ENCODE data around the gene COL4A4.

COL4A4 gene

GRCh38 chr2:227152093-227152766 lies 11.8 kb downstream of the COL4A4 start:
- no peak for TF ChIP-seq CTCF (IDR thresholded peaks at IDR 0.05; ENCODE audit: control insufficient read depth, extremely low read depth, insufficient read depth)
- H3K4me3 ChIP-seq (ENCODE audit: low read depth, low read length) = no peak overlapping the region
- no peak for DNase-seq (ENCODE audit: low read depth)

- DNase-seq (ENCODE audit: low read depth) = no peak
- TF ChIP-seq CTCF (IDR thresholded peaks at IDR 0.05; ENCODE audit: control insufficient read depth, extremely low read depth, insufficient read depth) = no peak
Observed at GRCh38 chr2:227150222-227150936, 13.6 kb downstream of the COL4A4 start.

GRCh38 chr2:227148106-227148505 lies 15.9 kb downstream of the COL4A4 start:
- no peak overlapping the region for H3K4me3 ChIP-seq (ENCODE audit: low read depth, low read length)
- no peak for DNase-seq (ENCODE audit: low read depth)
- TF ChIP-seq CTCF (IDR thresholded peaks at IDR 0.05; ENCODE audit: control insufficient read depth, extremely low read depth, insufficient read depth) = no peak

More at GRCh38 chr2:227150222-227150936, 13.6 kb downstream of the COL4A4 start:
- H3K4me3 ChIP-seq (ENCODE audit: low read depth, low read length) = no peak overlapping the region

- no peak for DNase-seq (ENCODE audit: low read depth)
- no peak for TF ChIP-seq CTCF (IDR thresholded peaks at IDR 0.05; ENCODE audit: control insufficient read depth, extremely low read depth, insufficient read depth)
- H3K4me3 ChIP-seq (ENCODE audit: low read depth, low read length) = no peak overlapping the region
Observed at GRCh38 chr2:227147023-227147422, 17.0 kb downstream of the COL4A4 start.

GRCh38 chr2:227146456-227146855 lies 17.5 kb downstream of the COL4A4 start:
- no peak for DNase-seq (ENCODE audit: low read depth)
- TF ChIP-seq CTCF (IDR thresholded peaks at IDR 0.05; ENCODE audit: control insufficient read depth, extremely low read depth, insufficient read depth) = no peak
- H3K4me3 ChIP-seq (ENCODE audit: low read depth, low read length) = no peak overlapping the region

GRCh38 chr2:227143895-227144294 lies 20.1 kb downstream of the COL4A4 start:
- H3K4me3 ChIP-seq (ENCODE audit: low read depth, low read length) = no peak overlapping the region
- no peak for DNase-seq (ENCODE audit: low read depth)
- TF ChIP-seq CTCF (IDR thresholded peaks at IDR 0.05; ENCODE audit: control insufficient read depth, extremely low read depth, insufficient read depth) = no peak
